ENCODE measurements around the gene STIM2.
"Not testable (repeated sequence)": the region's sequence is repeated elsewhere in the genome, so short reads cannot be mapped to it uniquely, and the experiment has no call there.

Gene STIM2

DNA sequence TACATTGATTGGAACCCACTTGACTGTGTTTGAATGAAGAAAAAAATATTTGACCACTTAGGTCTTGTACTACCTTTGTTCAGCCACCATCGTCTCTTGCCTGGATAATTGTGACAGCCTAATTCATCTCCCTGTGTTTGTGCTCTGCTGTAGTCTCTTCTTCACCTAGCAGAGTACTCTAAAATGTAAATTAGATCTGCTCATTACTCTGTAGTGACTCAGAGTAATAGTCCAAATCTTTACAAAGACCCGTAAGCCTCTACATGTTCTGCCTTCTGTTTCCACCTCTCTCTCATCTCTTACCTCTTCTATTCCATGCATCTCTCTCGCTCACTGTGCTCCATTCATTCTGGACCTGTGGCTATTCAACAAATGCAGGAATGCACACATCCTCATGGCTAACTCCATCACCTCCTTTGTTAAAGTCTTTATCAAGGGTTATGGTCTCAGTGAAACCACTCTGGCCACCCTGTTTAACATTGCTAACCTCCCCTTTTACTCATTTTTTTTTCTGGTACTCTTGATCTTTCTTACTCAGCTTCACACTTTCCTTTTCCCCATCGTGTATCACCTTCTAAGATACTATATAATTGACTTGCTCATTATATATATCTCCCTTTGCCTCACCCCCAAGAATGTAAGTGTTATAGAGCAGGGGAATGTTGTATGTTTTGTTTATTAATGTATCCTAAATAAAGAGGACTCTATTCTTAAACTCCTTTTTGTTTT is 98.4 kb downstream of the STIM2 start:
- no peak for DNase-seq

DNA sequence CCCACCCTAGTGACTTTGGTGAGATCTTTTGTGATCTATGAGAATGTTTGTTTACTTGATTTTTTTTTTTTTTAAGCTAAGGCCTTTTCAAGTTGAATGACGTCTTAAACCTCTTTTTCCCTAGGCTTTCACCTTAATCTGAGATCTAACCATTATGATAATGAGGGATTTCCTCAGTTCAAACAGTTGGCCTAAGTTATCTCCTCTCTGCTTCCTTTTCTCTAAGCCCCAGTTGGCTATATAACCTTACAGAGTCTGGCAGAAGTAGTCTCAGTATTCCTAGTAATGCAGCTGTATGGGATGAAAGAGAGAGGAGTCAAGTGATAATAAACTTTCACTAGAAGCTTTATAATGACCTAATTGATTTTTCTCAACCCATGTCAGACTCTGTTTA is 99.0 kb downstream of the STIM2 start:
- DNase-seq = no peak

DNA sequence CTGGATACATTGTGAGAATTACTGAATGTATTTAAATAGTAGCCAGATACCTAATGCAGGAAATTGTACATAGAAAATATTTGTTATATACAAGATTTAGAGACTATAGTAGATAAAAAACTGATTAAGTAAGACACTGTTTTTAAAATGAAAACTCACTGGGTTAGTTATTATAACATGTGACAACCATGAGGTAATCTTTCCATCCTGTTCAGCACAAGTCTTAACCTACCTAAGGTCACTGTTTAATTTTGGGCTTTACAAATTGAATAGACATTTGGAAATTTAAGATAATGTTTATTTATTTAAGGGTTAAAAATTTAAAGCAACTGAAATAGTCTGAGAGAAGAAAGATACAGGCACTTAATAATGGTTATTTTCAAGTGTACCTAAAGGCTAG is 102.1 kb downstream of the STIM2 start:
- DNase-seq = no peak

DNA sequence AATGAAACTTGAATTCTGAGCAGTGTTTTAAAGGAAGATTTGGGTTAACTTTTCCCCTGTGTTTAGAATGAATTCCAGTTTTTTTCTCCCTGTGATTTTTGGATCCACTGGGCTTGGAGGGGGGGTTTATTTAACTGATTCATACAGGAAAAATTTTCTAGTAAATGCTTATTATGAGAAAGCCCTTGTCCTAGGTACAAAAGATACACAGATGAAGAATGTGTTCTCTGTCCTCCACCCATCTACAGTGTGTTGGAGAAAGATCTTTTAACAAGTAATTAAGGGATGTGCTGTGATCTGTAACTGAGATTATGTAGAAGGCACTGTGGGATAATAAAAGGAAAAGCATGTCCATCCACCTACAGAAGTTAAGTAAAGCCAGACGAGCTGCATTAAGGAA is 103.9 kb downstream of the STIM2 start:
- no peak for DNase-seq

DNA sequence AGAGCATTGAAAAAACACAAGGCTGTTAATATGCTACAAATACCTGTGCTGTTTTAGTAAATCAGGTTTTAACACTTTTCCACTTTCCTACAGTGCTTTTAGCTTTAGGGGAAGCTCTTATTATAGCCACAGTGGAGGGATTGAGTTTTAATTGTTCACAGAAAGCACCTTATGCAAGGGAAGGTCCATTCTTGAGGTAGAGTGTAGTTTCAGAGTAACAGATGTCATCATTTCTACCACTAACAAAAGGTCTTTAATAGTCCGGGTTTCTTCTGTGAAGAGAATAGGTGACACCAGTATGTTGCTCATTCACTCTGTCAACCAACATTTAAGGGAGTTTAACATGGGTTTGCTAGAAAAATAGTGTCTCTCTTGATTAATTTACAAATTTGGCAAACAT is 104.4 kb downstream of the STIM2 start:
- DNase-seq = no peak

DNA sequence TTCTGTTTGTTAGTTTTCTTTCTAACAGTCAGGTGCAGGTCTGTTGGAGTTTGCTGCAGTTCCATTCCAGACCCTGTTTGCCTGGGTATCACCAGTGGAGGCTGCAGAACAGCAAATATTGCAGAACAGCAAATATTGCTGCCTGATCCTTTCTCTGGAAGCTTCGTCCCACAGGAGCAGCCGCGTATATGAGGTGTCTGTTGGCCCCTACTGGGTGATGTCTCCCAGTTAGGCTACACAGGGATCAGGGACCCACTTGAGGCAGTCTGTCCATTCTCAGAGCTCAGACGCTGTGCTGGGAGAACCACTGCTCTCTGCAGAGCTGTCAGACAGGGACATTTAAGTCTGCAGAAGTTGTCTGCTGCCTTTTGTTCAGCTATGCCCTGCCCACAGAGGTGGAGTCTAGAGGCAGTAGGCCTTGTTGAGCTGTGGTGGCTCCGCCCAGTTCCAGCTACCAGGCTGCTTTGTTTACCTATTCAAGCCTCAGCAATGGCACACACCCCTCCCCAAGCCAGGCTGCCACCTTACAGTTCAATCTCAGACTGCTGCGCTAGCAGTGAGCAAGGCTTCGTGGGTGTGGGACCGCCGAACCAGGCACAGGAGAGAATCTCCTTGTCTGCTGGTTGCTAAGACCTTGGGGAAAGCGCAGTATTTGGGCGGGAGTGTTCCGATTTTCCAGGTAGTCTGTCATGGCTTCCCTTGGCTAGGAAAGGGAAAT is 115.0 kb downstream of the STIM2 start:
- DNase-seq = not testable (repeated sequence)

DNA sequence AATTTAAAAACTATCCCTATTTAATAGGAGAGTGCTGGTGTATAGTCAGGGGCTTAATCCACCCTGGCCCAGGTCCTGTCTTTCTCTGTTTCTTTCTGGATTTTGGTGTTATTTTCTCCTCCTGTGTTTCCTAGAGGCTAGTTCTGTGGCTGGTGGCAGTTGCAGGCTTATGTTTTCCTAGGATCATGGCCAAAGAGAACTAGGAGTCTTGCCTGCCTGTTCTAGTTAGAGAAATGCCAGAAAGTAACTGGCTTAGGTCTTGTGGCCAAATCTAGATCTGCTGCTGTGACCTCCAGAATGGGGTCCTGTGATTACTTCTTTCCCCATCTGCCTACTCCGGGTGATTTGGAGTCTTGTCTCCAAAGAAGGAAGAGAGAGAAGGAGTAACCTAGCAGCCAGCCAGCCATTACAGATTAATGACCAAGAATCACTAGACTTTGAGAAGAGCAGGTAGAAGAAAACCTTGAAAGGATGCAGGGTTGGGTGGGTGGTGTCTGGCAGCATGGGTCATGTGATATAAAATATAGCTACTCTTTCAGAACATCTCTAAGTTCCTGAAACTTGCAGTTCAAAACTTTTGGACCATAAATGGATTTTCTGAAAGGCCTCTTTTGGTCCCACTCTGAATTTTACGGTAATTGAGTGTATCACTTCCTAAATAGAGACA is 117.9 kb downstream of the STIM2 start:
- DNase-seq = no peak

DNA sequence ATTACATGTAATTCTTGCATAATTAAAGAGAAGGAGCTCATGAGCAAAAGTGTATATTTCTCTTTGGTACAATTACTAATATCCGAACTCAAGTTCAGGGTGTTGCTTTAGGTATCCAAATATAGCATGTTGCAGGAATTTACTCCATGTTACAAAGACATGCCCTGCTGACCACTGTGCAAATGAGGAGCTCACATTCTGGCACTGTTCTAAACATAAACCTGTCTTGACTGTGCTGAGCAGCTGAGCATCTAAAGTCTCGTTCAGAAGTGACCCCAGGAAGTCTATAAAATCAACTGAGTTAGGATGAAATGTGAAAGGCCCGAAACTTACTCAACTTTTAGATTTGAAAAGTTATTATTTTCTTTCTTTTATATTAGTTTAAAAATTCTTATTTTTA is 124.3 kb downstream of the STIM2 start:
- DNase-seq = no peak

DNA sequence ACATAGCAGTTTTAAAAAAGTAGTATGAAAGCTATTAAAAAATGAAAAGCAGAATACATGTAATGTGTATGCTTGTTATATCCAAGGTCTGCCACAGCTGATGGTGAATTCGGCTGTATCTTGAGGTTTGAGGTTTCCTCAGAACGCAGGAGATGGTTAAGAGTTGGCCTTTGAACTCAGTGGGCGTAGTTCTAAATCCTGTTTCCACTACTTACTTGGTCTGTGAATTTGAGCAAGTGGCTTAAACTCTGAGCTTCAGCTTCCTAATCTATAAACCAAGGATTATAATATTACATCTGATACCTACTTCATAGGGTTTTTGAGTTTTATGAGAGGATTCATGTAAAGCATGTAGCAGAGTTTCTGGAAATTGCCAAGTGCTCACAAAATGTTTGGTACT is 125.2 kb downstream of the STIM2 start:
- DNase-seq = no peak

DNA sequence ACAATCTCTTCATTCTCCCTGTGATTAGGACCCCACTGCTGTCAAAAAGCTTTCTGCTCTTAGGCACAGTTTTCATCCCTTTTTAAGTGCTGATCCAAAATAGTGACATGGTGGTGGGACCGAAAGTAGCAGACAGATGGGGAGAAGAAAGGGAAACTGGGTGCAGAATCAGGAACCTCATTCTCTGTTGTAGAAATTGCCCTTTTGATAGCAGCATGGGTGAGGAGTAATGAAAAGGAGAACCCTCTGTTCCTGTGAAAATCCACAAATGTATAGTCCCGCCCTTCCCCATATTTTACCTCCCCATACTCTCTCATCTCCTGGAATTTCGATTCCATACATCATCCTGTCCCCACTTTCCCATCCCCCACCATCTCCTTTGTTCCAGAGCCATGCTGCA is 126.5 kb downstream of the STIM2 start:
- DNase-seq = no peak

DNA sequence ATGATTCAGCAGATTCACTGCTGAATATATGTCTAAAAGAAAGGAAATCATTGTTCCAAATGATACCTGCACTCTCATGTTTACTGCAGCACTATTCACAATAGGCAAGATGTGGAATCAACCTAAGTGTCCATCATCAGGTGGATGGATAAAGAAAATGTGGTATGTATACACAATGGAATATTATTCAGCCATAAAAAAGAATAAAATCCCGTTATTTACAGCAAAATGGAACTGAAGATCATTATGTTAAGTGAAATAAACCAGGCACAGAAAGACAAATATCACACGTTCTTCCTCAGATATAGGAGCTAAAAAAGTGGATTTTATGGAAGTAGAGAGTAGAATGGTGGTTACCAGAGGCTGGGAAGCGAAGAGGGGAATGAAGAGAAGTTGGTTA is 130.4 kb downstream of the STIM2 start:
- no peak for DNase-seq

DNA sequence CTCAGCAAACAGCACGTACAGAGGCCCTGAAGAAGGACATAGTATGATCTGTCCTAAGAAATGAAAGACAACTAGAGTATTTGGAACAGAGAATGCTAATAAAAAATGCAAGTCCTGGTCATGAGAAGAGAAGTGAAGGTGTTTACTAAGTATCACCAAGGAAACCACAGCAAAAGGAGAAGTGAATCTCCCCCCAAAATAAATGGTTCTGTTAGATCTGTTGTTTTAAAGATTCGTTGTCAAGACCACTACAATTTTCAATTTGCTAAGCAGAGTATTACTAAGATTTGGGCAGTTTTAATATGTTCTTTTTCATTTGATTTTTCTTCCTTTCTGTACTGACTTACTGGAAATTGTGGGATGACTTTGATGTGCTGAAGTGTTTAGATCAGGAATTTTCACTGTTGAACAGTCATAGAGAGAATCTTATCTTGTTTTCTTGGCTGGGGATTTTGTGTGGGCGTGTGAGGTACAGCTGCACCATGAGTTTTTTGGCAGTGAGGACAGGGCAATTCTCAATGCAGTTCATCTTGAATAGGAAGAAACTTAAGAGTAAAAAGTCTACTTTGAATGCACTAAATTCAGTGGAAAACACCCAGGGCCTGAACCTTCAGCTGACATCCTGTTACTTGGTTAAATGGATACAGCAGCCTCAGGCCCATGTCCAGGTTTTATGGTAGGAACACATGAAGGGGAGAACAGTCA is 132.2 kb downstream of the STIM2 start:
- DNase-seq = no peak

DNA sequence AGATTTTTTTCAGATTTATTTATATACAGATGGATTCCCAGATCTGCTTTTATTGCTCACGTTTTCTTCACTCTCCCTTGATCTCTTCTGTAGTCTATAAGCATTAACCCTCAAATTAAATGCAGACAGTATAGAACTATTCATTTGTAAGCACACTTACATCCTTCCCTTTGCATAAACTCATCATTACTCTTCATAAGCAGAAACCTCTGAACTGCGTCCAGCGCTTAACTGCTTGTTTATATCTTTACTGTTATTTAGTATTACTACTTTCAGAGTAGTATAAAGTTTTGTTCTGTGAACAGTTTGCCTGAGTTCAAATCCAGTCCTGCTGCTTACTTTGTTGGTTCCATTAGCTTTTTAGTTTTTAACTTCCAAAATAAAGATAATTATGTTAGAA is 132.9 kb downstream of the STIM2 start:
- DNase-seq = no peak

DNA sequence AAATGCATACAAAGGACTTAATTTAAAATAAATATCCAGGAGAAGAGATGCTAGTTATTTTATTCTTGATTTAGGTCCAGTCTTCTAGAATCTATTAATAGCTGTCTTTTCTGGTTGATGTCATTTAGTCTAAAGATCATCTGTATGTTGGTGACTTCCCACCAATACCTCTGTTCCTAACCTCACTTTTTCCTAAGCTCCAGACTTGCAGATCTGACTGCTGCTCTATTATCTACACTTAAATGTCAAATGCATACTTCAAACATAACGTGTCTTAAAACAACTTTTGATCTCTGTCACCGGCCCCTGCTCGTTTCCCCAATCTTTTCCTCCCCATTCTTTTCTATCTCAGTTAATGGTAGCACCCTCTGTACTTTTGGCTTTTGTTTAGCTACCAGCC is 133.3 kb downstream of the STIM2 start:
- DNase-seq = no peak

DNA sequence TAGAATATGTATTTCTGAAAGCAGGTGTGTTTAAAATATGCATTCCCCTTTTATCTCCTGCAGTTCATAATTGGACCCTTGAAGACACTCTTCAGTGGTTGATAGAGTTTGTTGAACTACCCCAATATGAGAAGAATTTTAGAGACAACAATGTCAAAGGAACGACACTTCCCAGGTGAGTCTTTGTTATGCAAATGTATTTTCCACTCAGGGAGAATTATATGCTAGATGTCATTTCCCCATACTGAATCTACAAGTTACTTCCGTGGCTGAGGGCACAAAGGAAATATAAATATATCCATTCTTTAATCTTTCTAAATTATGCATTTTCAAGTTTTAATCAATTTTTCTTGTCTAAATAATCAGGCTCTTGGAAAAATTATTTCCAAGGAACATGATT is 134.7 kb downstream of the STIM2 start:
- no peak for DNase-seq

DNA sequence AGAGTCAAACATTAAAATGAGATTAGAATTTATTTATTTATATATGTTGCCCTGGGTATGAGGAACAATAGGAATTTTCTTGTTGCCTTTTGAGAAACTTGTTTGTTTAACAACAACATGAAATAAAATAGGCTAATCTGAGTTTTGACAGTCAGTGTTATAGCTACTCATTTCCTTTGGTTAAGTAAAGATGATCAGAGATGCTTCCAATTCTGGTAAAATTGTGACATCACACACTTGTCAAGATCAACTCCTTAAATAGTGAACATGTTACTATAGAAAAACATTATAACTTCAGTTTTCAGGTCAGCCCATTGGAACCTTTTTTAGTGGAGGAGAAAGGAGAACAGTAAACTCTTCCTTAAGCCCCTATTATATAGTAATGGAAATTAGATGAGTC is 136.1 kb downstream of the STIM2 start:
- DNase-seq = no peak

DNA sequence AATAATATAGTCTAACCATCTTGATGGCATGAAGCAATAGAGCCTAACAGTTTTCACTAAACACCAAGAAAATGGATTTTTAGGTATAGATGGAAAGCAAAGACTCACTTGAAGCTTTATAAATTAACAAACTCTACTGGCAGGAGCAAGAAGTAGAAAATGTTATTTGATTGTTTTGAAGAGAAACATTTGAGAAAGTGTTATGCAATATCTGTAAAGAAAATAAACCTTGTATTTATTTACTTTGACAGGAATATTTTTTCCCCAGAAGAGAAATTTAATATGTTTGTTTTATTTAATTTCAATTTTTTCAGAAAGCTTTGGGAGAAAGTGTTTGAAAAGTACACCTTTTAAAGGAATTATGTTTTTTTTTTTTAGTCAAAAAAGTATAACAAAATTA is 139.0 kb downstream of the STIM2 start:
- DNase-seq = no peak

DNA sequence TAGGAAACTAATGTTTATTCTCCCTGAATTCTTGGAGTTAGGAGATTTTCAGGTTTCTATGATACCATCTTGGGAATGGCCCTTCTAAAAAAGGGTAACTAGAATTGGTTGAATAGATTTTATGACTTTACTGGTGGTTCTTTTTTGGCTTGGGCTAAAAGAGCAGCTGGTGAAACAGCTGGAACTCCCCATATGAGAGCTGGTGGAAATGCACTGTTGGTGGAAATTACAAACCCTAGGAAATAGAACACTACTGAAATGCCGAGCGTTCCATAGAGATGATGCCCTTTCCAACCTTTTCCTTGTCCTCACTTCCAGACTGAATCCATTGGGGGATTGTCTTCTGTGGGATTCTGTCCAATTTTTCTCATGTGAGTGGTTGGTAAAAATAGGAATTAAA is 139.5 kb downstream of the STIM2 start:
- DNase-seq = no peak

DNA sequence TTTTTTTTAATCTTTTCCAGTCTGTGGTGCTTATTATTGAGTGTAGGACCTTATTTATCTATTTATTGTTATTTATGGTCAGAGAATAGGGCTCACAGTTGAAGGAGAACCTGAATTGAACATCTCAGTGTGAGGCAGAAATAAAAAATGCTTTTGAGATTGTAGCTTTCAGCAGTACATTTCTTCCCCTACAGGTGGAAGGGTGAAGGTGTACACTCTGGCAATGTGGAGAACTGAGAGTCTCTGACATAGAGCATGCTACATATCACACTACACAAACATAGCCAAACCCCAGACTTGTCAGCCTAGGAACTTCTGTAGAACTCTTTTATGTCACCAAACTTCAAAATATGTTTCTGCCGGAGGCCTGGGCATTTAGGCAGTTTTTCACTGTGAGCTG is 140.2 kb downstream of the STIM2 start:
- DNase-seq = no peak

DNA sequence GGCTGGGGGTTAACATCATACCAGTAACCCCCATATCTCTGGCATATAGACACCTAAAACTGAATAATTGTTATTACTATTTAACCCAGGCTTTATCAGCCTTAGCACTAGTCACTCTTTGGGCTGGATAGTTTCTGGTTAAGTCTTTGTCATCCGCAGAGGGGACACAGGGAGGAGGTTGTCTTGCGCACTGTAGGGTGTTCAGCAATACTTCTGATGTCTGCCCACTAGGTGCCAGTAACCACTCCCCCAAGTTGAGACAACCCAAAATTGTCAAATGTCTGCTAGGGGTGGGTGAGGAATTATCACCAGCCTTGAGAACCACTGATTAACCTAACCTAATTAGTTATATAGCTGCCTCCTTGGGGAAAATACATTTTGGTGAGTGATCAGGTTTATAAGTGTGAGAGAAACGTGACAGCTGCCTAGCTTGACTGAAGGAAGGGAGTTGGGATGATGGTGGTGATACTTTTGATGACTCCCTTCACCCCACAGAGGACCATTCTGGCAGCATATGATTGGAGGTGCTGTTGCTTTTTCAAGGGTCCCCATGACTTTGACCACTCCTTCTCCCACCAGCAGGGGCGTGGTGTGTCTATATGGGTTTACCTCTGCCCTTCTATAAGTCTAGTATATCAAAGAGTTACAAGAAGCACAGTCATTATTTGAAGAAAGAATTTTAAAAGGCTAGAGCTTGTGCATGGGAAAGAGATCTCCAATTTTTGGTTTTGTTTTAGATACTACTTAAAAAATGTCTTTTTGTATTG is 140.9 kb downstream of the STIM2 start:
- DNase-seq = no peak

DNA sequence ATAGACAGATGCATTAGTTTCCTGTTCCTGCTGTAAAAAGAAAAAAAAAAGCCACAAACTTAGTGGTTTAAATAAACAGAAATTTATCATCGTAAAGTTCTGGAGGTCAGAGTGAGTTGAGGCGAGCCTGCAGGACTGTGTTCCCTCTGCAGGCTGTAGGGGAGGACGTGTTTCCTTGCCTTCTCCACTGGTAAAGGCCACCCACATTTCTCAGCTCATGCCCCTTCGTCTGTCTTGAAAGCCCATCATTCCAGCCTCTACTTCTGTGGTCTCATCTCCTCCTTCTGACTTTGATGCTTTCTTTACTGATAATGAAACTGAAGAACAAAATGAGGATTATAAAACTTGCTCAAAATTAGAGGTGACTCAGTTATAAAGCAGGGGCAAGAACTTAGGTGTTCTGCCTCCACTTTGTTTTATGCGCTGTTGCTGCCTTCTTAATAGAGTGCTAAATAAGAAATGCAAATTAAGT is 143.0 kb downstream of the STIM2 start:
- DNase-seq = no peak

DNA sequence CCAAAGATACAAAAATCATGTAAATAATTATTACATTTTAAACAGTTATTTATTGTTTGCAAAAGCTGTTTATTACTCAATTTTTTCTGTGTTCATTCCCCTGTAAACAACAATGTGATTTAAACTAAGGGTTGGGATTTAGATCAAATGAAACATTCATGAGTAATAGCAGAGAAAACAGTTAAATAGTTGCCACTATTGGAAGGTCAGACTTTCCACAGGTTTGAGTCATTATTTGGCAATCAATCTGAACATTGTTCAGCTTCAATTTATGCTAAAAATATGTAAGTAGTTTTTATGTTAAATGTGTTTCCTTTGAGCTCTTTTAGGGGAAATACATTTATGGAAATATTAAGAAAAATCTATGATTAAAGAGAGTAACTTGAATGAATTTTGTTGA is 144.9 kb downstream of the STIM2 start:
- no peak for DNase-seq

Data from DMS153 (cell line).